Kidney (tissue), 14 donors: ENCODE results near the gene GNG11. TPM values are rescaled to one million over a fixed set of nuclear protein-coding genes. Genes with fewer than 3 reads are reported as not detected.

ENCODE experiments used
- DNase-seq, 5 donors: peaks; one replicate each; pipeline ENCODE4 v3.0.0-alpha.2; 2013 to 2020
- FAIRE-seq: peaks from 2 replicates; lab custom pipeline; 2012; peaks lifted over from hg19 to GRCh38; lab: Jason Lieb, UNC
- H3K27ac ChIP-seq, 2 donors: one replicate each; pipeline ENCODE4 v1.7.0; 2013; ENCODE audit warnings: low read depth in 2 of 2, low read length in 2 of 2, inconsistent platforms in 1 of 2
- H3K27me3 ChIP-seq: one replicate; pipeline ENCODE4 v1.7.1; 2013; ENCODE audit warnings: low read length, inconsistent platforms; ENCODE audit not compliant: control insufficient read depth, insufficient read depth
- H3K36me3 ChIP-seq, 3 donors: one replicate each; pipeline versions ENCODE4 v1.7.0 to v1.7.1; 2013; ENCODE audit warnings: low read length in 3 of 3, control low read depth in 1 of 3, inconsistent platforms in 1 of 3; ENCODE audit not compliant: insufficient read depth in 3 of 3, control insufficient read depth in 2 of 3
- H3K4me1 ChIP-seq, 3 donors: one replicate each; pipeline versions ENCODE4 v1.7.0 to v1.7.1; 2013; ENCODE audit warnings: low read length in 3 of 3, inconsistent platforms in 1 of 3, low read depth in 1 of 3; ENCODE audit not compliant: control insufficient read depth in 2 of 3, insufficient read depth in 2 of 3
- H3K4me3 ChIP-seq, 3 donors: one replicate each; pipeline versions ENCODE4 v1.7.0 to v1.8.1; 2013; ENCODE audit warnings: low read length in 3 of 3, control low read depth in 1 of 3, inconsistent platforms in 1 of 3
- H3K9ac ChIP-seq, 3 donors: one replicate each; pipeline versions ENCODE4 v1.7.0 to v1.7.1; 2013; ENCODE audit warnings: low read length in 3 of 3, control low read depth in 1 of 3, inconsistent platforms in 1 of 3
- H3K9me3 ChIP-seq, 3 donors: one replicate each; pipeline versions ENCODE4 v1.7.0 to v1.7.1; 2013; ENCODE audit warnings: low read length in 3 of 3, control low read depth in 1 of 3, inconsistent platforms in 1 of 3; ENCODE audit not compliant: control insufficient read depth in 2 of 3, insufficient read depth in 1 of 3
- CTCF ChIP-seq: IDR thresholded peaks from 3 replicates; pipeline ENCODE4 v1.5.1; 2012; ENCODE audit warnings: mild to moderate bottlenecking, moderate library complexity, borderline replicate concordance; ENCODE audit not compliant: insufficient read depth; ENCODE audit errors: extremely low read depth
- intact Hi-C: fragments of 100-400 bp; cut with DNase I; formaldehyde crosslinking; loops from one replicate; pipeline ENCODE4 v1.11.1; 2022
- polyA plus RNA-seq: library from polyadenylated mRNA; stranded (reverse); fragments of 350-450 nt; fragmentation: Illumina TruSeq; extraction: RNeasy Lipid Tissue Mini Kit (QIAGEN cat#74804); gene quantifications from one replicate; pipeline ENCODE4 v1.2.3, GENCODE V29; 2014; ENCODE audit warnings: low read depth, low replicate concordance; ENCODE audit not compliant: insufficient read depth
- total RNA-seq: library from RNA; stranded (reverse); fragmentation: NEBNext Ultra II Directional; extraction: Animal tissue kit (Norgen Biotek cat#: 25700); gene quantifications from one replicate; pipeline ENCODE4 v1.2.1, GENCODE V29; 2021
- donor health status: control.
- donor health status: control.
- donor health status: control.
- donor health status: control.
- donor health status: control.
- donor health status: DM: yes; HTN: yes; CAD: no.
- donor health status: Normal renal cell carcinoma (clear cell type).

Gene GNG11
- total and polyA plus RNA-seq, 2 donors from 2014 or later, result 23.1 to 45.0 TPM

GRCh38 chr7:93883078-93883916, 38.2 kb upstream of the GNG11 start:
- Histone ChIP-seq H3K36me3 (no peaks in the 10 kb centered on the region), H3K4me1 (no peaks in the 10 kb centered on the region), H3K4me3 (no peak overlapping the region), H3K27ac (no peak overlapping the region), H3K9ac (no peak overlapping the region), H3K27me3 (no peaks in the 10 kb centered on the region), H3K9me3 (peaks cover 0 to 7% (median 2%) of the 10 kb centered on the region in 3 donors)
- DNase-seq, result no peak
- FAIRE-seq, result no peak
- intact Hi-C loops, result no loop called here
- TF ChIP-seq CTCF, result no peak

GRCh38 chr7:93883917-93884345, 37.6 kb upstream of the GNG11 start:
- intact Hi-C loops, result no loop called here
- Histone ChIP-seq H3K27ac (no peak overlapping the region), H3K27me3 (no peaks in the 10 kb centered on the region), H3K9ac (no peak overlapping the region), H3K36me3 (no peaks in the 10 kb centered on the region), H3K4me1 (no peaks in the 10 kb centered on the region), H3K9me3 (peaks cover 0 to 5% (median 2%) of the 10 kb centered on the region in 3 donors), H3K4me3 (no peak overlapping the region)
- DNase-seq (no peak), FAIRE-seq (no peak)
- TF ChIP-seq CTCF, result no peak

- no peak overlapping the region for H3K4me3 ChIP-seq
- TF ChIP-seq CTCF, result no peak
- peaks cover 0 to 2% (median 2%) of the 10 kb centered on the region in 3 donors for H3K9me3 ChIP-seq
- H3K27ac ChIP-seq, result no peak overlapping the region
- H3K4me1 ChIP-seq, result no peaks in the 10 kb centered on the region
- intact Hi-C loops, result no loop called here
- H3K27me3 ChIP-seq, result no peaks in the 10 kb centered on the region
- no peak overlapping the region for H3K9ac ChIP-seq
- FAIRE-seq (no peak), DNase-seq (no peak)
- H3K36me3 ChIP-seq, result no peaks in the 10 kb centered on the region
Measured at GRCh38 chr7:93884541-93884940, 37.0 kb upstream of the GNG11 start.
